Measurements from ENCODE around the gene U2AF1L4.

Gene U2AF1L4

DNA sequence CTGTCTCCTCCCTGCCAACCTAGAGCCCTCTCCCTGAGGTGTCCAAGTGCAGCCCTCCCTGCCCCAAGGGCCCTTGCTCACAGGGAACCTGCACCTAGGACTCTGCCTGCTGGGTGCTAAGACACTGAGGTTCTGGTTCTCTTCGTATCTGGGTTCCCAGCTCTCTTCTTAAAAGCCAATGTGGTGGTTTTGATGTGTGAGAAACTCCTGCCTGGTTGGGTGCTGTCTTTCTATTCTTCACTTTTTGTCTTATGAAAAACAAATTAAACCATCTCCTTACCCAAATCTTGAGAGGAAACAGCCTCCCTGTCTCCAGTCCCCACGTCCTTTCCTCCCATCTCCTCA, 31.7 kb downstream of the U2AF1L4 start:
- H3K27ac ChIP-seq (ENCODE audit: low read depth, low read length), result no peak overlapping the region
- peaks cover 7% of the 10 kb centered on the region for H3K4me1 ChIP-seq (ENCODE audit: control insufficient read depth, insufficient read depth, low read length)
- no peak overlapping the region for H3K9ac ChIP-seq (ENCODE audit: low read length)
- no peak overlapping the region for H3K4me3 ChIP-seq (ENCODE audit: low read length)
- H3K27me3 ChIP-seq (ENCODE audit: control insufficient read depth, insufficient read depth, low read length), result no peaks in the 10 kb centered on the region
- no peaks in the 10 kb centered on the region for H3K36me3 ChIP-seq (ENCODE audit: control insufficient read depth, insufficient read depth, low read length)

DNA sequence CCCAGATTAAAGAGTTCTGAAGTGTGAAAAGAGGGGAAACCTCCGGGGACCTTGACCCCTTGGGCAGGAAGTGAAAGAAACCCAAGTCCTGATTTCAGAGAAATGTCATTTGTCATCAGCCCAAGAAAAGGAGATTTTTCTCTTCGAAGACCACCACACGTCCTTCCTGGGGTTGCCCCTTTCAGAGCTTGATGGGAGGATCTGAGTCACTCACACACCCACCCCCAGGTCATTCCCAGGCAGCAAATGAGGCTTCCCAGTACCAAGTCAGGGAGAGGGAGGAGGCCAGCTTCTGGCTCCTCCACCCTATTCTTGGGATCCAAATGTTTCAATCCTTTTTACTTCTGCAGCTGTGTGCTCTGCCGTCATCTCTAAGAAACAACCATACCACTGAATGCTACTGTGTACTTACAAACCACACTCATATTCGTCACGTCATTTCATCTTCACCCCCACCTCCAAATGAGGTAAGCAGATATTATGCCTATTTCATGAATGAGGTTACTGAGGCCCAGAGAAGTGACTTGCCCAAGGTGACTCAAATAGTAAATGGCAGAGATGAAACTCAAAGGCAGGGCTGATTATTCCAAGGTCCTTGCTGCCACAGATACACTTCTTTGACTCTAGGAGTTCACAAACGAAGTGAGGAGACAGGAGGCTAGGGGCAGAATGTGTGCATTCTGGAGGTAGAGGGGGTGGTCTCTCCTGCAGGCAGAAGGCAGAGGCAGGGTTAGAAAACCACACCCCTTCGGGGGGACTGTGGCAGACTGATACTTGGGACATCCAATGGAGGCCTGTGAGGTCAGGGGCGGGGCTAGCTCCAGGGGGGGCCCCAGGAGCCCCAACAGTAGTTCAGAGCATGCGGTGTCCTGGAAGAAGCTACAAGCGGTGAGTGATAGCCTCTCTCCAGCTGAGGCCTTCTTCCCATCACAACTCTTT, 32.4 kb downstream of the U2AF1L4 start:
- H3K4me3 ChIP-seq (ENCODE audit: low read length), result no peak overlapping the region
- no peaks in the 10 kb centered on the region for H3K27me3 ChIP-seq (ENCODE audit: control insufficient read depth, insufficient read depth, low read length)
- H3K36me3 ChIP-seq (ENCODE audit: control insufficient read depth, insufficient read depth, low read length), result no peaks in the 10 kb centered on the region
- H3K4me1 ChIP-seq (ENCODE audit: control insufficient read depth, insufficient read depth, low read length), result peaks cover 7% of the 10 kb centered on the region
- no peak overlapping the region for H3K27ac ChIP-seq (ENCODE audit: low read depth, low read length)
- no peak overlapping the region for H3K9ac ChIP-seq (ENCODE audit: low read length)

- H3K27me3 ChIP-seq (ENCODE audit: control insufficient read depth, insufficient read depth, low read length), result no peaks in the 10 kb centered on the region
- no peak overlapping the region for H3K27ac ChIP-seq (ENCODE audit: low read depth, low read length)
- no peak overlapping the region for H3K4me3 ChIP-seq (ENCODE audit: low read length)
- peaks cover 5% of the 10 kb centered on the region for H3K4me1 ChIP-seq (ENCODE audit: control insufficient read depth, insufficient read depth, low read length)
- H3K9ac ChIP-seq (ENCODE audit: low read length), result no peak overlapping the region
- H3K36me3 ChIP-seq (ENCODE audit: control insufficient read depth, insufficient read depth, low read length), result no peaks in the 10 kb centered on the region
Measured at GRCh38 chr19:35710784-35711723, 34.2 kb downstream of the U2AF1L4 start.

- Histone ChIP-seq H3K36me3 (ENCODE audit: control insufficient read depth, insufficient read depth, low read length) (no peaks in the 10 kb centered on the region), H3K27me3 (ENCODE audit: control insufficient read depth, insufficient read depth, low read length) (peaks cover 2% of the 10 kb centered on the region), H3K4me3 (ENCODE audit: low read length) (no peak overlapping the region), H3K27ac (ENCODE audit: low read depth, low read length) (no peak overlapping the region), H3K4me1 (ENCODE audit: control insufficient read depth, insufficient read depth, low read length) (no peaks in the 10 kb centered on the region), H3K9ac (ENCODE audit: low read length) (no peak overlapping the region)
Measured at GRCh38 chr19:35708391-35708790, 36.8 kb downstream of the U2AF1L4 start.

- Histone ChIP-seq H3K4me3 (ENCODE audit: low read length) (no peak within 1 kb of the TSS), H3K36me3 (ENCODE audit: control insufficient read depth, insufficient read depth, low read length) (no peaks in the 10 kb centered on the region), H3K4me1 (ENCODE audit: control insufficient read depth, insufficient read depth, low read length) (no peaks in the 10 kb centered on the region), H3K27ac (ENCODE audit: low read depth, low read length) (no peak within 1 kb of the TSS), H3K9ac (ENCODE audit: low read length) (no peak within 1 kb of the TSS), H3K27me3 (ENCODE audit: control insufficient read depth, insufficient read depth, low read length) (peaks cover 3% of the 10 kb centered on the region)
Measured at GRCh38 chr19:35704218-35704617, 41.0 kb downstream of the U2AF1L4 start, which contains the start of gene ZBTB32. Gene ZBTB32, plus strand, starts transcription at chr19:35704558. Its CDS starts 10,069 bp downstream, at chr19:35714627.

DNA sequence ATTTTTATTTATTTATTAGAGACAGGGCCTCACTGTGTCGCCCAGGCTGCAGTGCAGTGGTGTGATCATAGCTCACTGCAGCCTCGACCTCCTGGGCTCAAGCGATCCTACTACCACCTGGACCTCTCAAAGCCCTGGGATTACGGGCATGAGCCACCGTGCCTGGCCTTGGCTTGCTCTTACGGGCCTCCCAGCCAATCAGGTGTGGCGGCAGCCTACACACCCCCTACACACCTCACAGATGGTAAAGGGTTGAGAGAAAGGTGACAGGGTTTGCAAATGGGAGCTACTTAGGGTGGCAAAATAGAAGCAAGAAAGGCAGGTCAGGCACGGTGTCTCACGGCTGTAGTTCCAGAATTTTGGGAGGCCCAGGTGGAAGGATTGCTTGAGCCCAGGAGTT, 41.9 kb downstream of the U2AF1L4 start:
- peaks cover 3% of the 10 kb centered on the region for H3K27me3 ChIP-seq (ENCODE audit: control insufficient read depth, insufficient read depth, low read length)
- no peak overlapping the region for H3K4me3 ChIP-seq (ENCODE audit: low read length)
- H3K9ac ChIP-seq (ENCODE audit: low read length), result no peak overlapping the region
- H3K4me1 ChIP-seq (ENCODE audit: control insufficient read depth, insufficient read depth, low read length), result no peaks in the 10 kb centered on the region
- H3K36me3 ChIP-seq (ENCODE audit: control insufficient read depth, insufficient read depth, low read length), result no peaks in the 10 kb centered on the region
- H3K27ac ChIP-seq (ENCODE audit: low read depth, low read length), result no peak overlapping the region

- Histone ChIP-seq H3K27ac (ENCODE audit: low read depth, low read length) (no peak overlapping the region), H3K27me3 (ENCODE audit: control insufficient read depth, insufficient read depth, low read length) (peaks cover 3% of the 10 kb centered on the region), H3K9ac (ENCODE audit: low read length) (peak overlapping the region; percentile 86), H3K4me3 (ENCODE audit: low read length) (peak overlapping the region; percentile 88), H3K4me1 (ENCODE audit: control insufficient read depth, insufficient read depth, low read length) (no peaks in the 10 kb centered on the region), H3K36me3 (ENCODE audit: control insufficient read depth, insufficient read depth, low read length) (no peaks in the 10 kb centered on the region)
Measured at GRCh38 chr19:35702223-35703012, 42.8 kb downstream of the U2AF1L4 start.

DNA sequence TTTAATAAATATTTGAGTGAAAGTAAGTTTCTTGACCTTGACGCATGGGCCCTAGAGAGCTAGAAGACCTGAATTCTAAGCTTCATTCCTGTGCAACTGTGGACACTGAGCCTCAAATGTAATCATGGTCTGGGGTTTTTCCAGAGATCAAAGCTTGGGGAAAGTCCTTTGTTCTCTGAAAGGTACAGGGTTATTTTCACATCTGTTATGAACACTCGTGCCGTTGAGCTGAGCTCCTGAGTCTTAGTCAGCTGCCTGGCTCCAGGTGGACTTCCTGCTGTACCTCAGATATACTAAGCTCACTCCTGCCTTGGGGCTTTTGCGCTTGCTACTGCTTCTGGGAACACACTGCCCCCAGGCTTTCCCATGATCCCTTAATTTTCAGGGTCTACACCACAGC, 48.4 kb downstream of the U2AF1L4 start:
- no peaks in the 10 kb centered on the region for H3K27me3 ChIP-seq (ENCODE audit: control insufficient read depth, insufficient read depth, low read length)
- H3K27ac ChIP-seq (ENCODE audit: low read depth, low read length), result no peak overlapping the region
- no peaks in the 10 kb centered on the region for H3K36me3 ChIP-seq (ENCODE audit: control insufficient read depth, insufficient read depth, low read length)
- H3K4me1 ChIP-seq (ENCODE audit: control insufficient read depth, insufficient read depth, low read length), result no peaks in the 10 kb centered on the region
- H3K9ac ChIP-seq (ENCODE audit: low read length), result no peak overlapping the region
- no peak overlapping the region for H3K4me3 ChIP-seq (ENCODE audit: low read length)

GRCh38 chr19:35695895-35696422, 49.3 kb downstream of the U2AF1L4 start:
- H3K27me3 ChIP-seq (ENCODE audit: control insufficient read depth, insufficient read depth, low read length), result no peaks in the 10 kb centered on the region
- no peak overlapping the region for H3K4me3 ChIP-seq (ENCODE audit: low read length)
- H3K4me1 ChIP-seq (ENCODE audit: control insufficient read depth, insufficient read depth, low read length), result no peaks in the 10 kb centered on the region
- H3K36me3 ChIP-seq (ENCODE audit: control insufficient read depth, insufficient read depth, low read length), result no peaks in the 10 kb centered on the region
- no peak overlapping the region for H3K9ac ChIP-seq (ENCODE audit: low read length)
- H3K27ac ChIP-seq (ENCODE audit: low read depth, low read length), result no peak overlapping the region

GRCh38 chr19:35693835-35694599, 51.2 kb downstream of the U2AF1L4 start:
- Histone ChIP-seq H3K36me3 (ENCODE audit: control insufficient read depth, insufficient read depth, low read length) (no peaks in the 10 kb centered on the region), H3K4me3 (ENCODE audit: low read length) (no peak overlapping the region), H3K4me1 (ENCODE audit: control insufficient read depth, insufficient read depth, low read length) (no peaks in the 10 kb centered on the region), H3K27me3 (ENCODE audit: control insufficient read depth, insufficient read depth, low read length) (no peaks in the 10 kb centered on the region), H3K9ac (ENCODE audit: low read length) (no peak overlapping the region), H3K27ac (ENCODE audit: low read depth, low read length) (no peak overlapping the region)

DNA sequence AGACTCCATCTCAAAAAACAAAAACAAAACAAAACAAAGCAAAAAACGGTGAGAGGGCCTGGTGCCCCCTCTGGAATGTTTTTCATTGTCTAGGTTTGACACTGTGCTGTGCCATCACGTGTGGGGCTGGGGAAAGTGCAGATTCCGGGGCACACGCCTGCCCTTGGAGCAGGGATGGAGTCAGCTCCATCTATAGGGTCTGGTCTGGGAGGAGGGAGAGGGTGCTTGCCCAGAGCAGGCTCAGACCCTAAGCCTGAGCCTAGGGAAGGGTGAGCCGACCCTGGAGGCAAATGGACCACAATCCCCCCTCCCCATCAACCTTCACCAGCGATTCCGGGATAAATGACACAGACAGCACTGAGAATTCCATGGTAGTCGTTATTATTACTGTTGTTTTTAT, 51.8 kb downstream of the U2AF1L4 start:
- Histone ChIP-seq H3K9ac (ENCODE audit: low read length) (no peak overlapping the region), H3K27me3 (ENCODE audit: control insufficient read depth, insufficient read depth, low read length) (no peaks in the 10 kb centered on the region), H3K4me3 (ENCODE audit: low read length) (no peak overlapping the region), H3K27ac (ENCODE audit: low read depth, low read length) (no peak overlapping the region), H3K36me3 (ENCODE audit: control insufficient read depth, insufficient read depth, low read length) (no peaks in the 10 kb centered on the region), H3K4me1 (ENCODE audit: control insufficient read depth, insufficient read depth, low read length) (no peaks in the 10 kb centered on the region)

Measured in rectal smooth muscle tissue (tissue), 1 donor.